Measurements from ENCODE around the gene KRTAP16-1.

DNA sequence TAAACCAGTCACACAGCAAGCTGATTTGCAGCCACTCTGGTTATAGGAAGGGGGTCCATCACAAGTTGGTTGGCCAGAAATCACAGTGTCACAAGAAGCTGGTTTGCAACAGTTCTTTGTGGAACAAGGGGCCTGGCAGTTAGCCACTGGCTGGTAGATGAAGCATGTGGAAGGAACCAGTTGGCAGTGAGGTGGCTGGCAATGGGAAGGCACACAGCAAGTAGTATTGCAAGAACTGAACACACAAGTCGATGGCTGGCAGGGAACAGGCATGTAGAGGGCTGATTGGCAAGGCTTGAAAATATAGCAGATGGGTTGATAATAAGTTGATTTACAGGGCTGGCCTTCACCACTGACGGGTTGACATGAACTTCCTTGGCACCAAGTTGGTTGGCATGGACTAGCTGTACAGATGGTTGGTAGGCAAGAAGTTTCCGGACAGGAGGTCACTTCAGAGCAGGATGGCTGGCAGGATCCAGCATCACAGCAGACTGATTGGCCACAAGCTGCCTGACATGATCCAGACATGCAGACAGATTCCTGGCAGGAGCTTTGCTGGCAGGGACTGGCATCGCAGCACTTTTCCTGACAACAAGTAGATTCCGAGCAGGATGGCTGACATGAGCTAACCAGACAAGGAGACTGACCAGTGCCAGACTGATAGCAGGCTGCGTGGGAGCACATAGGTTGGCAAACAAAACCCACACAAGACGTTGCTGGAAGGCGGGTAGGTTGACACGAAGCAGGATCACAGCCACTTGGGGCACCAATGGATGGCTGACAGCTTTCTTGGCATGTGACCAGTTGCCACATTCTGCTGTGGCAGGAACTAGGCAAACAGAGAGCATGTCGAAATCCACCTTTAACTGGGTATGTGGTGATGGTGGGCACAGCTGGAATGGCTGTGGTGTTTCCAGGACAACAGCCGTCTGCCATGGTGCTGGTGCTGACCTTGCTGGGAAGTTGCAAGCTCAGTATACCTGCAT is 6.9 kb downstream of the KRTAP16-1 start, which contains the start of gene KRTAP29-1:
- no peak for TF ChIP-seq CTCF (IDR thresholded peaks at IDR 0.05; ENCODE audit: low read depth, low read length)
- no peak for TF ChIP-seq POLR2A (IDR thresholded peaks at IDR 0.05; ENCODE audit: extremely low read depth, insufficient read length)
- TF ChIP-seq, protein P1, sequence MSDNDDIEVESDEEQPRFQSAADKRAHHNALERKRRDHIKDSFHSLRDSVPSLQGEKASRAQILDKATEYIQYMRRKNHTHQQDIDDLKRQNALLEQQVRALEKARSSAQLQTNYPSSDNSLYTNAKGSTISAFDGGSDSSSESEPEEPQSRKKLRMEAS (IDR thresholded peaks at IDR 0.05; ENCODE audit: low read depth, low read length), result no peak

All from NB4 (cell line).